Stomach (tissue), 9 donors: Measurements from ENCODE around the gene FAM222A. TPM values are rescaled to one million over a fixed set of nuclear protein-coding genes. Genes with fewer than 3 reads are reported as not detected.

Experiments used
- DNase-seq, 2 donors: peaks; one replicate each; pipeline versions ENCODE4 v3.0.0 to v3.0.0-alpha.2; 2013 to 2019
- H3K27ac ChIP-seq, 5 donors: fragments of 200-600 bp in 4 of 5; sonication (generic) in 4 of 5; one replicate each; pipeline ENCODE4 v1.5.1; 2013 to 2019; ENCODE audit warnings: mild to moderate bottlenecking in 1 of 5, moderate library complexity in 1 of 5
- H3K27me3 ChIP-seq, 3 donors: fragments of 200-600 bp; sonication (generic); one replicate each; pipeline ENCODE4 v1.5.1; 2017 to 2019; ENCODE audit warnings: mixed run types in 1 of 3
- H3K36me3 ChIP-seq, 4 donors: fragments of 200-600 bp; sonication (generic); 1 replicate in 3 of 4; 2 replicates in 1 of 4; pipeline ENCODE4 v1.5.1; 2016 to 2019
- H3K4me1 ChIP-seq, 4 donors: fragments of 200-600 bp; sonication (generic); one replicate each; pipeline ENCODE4 v1.5.1; 2016 to 2019
- H3K4me3 ChIP-seq, 4 donors: fragments of 200-600 bp; sonication (generic) in 3 of 4; one replicate each; pipeline ENCODE4 v1.5.1; 2016 to 2019; ENCODE audit warnings: mild to moderate bottlenecking in 1 of 4
- H3K9me3 ChIP-seq, 4 donors: fragments of 200-600 bp; sonication (generic); one replicate each; pipeline ENCODE4 v1.5.1; 2016 to 2019
- CTCF ChIP-seq, 7 experiments: fragments of 450-650 bp in 4 of 7; fragments of 200-600 bp in 3 of 7; sonication (generic) in 3 of 7; IDR thresholded peaks; one replicate each; pipeline ENCODE4 v1.5.1; 2016 to 2019; ENCODE audit warnings: antibody characterized with exemption in 7 of 7, control low read depth in 2 of 7, mild to moderate bottlenecking in 1 of 7
- EP300 ChIP-seq: sonication (generic); formaldehyde crosslinking; IDR thresholded peaks from one replicate; pipeline ENCODE4 v1.6.1; 2017; ENCODE audit warnings: antibody characterized with exemption
- POLR2A ChIP-seq, 4 donors: fragments of 450-650 bp; IDR thresholded peaks; one replicate each; pipeline ENCODE4 v1.6.1; 2016; ENCODE audit warnings: antibody characterized with exemption in 4 of 4, control low read depth in 2 of 4, mild to moderate bottlenecking in 1 of 4, moderate library complexity in 1 of 4
- POLR2AphosphoS5 ChIP-seq, 3 donors: sonication (generic); formaldehyde crosslinking; IDR thresholded peaks; one replicate each; pipeline ENCODE4 v1.6.1; 2016; ENCODE audit warnings: antibody characterized with exemption in 3 of 3
- WGBS, 5 donors: extraction: QIAGEN DNeasy Blood & Tissue Kit in 3 of 5; methylation state at CpG; one replicate each; pipeline versions ENCODE4 v1.1.5 to v1.1.7; 2013 to 2018; 5-methylcytosine and 5-hydroxymethylcytosine counted together
- intact Hi-C: fragments of 100-400 bp; cut with DNase I; formaldehyde crosslinking; loops from one replicate; pipeline ENCODE4 v1.15.1; 2023; ENCODE audit warnings: low total_unique reads
- polyA plus RNA-seq, 3 donors: library from polyadenylated mRNA; stranded (reverse); fragments of 200-250 nt; gene quantifications; one replicate each; pipeline ENCODE4 v1.2.3, GENCODE V29; 2013
- total RNA-seq, 5 donors: library from RNA; depleted of rRNA; stranded (reverse); fragments of >200 nt; gene quantifications; one replicate each; pipeline versions ENCODE4 v1.1.0 to v1.2.3, GENCODE V29; 2014 to 2016
- donor health status: healthy with polysubstance abuse.
- donor health status: Bipolar disorder and iron deficiency.
- donor health status: healthy.

Gene FAM222A
- total and polyA plus RNA-seq, 8 donors: 1.7 to 19.7 (median 4.5) TPM

GRCh38 chr12:109800536-109800935, 86.9 kb downstream of the FAM222A start:
- Histone ChIP-seq H3K36me3 (no peaks in the 10 kb centered on the region), H3K9me3 (no peaks in the 10 kb centered on the region), H3K4me3 (no peak overlapping the region), H3K27ac (no peak overlapping the region), H3K27me3 (peaks cover 0 to 9% (median 0%) of the 10 kb centered on the region in 3 donors), H3K4me1 (peaks cover 0 to 3% (median 0%) of the 10 kb centered on the region in 4 donors)
- 87 to 98% (median 93%) methylated on average over 12 to 13 of the region's 13 CpGs for WGBS, 5 donors
- intact Hi-C loops: loop anchor here (10.0 kb wide), 1 partner anchor 84 kb away; the partner anchor contains the start of gene GLTP
- DNase-seq: no peak
- TF ChIP-seq EP300 (no peak), POLR2AphosphoS5 (IDR thresholded peaks at IDR 0.05) (no peak), POLR2A (IDR thresholded peaks at IDR 0.05) (no peak), CTCF (IDR thresholded peaks at IDR 0.05) (no peak)

GRCh38 chr12:109802828-109803227, 89.2 kb downstream of the FAM222A start:
- Histone ChIP-seq H3K36me3 (no peaks in the 10 kb centered on the region), H3K4me3 (no peak overlapping the region), H3K9me3 (no peaks in the 10 kb centered on the region), H3K27ac (no peak overlapping the region), H3K27me3 (peaks cover 0 to 3% (median 0%) of the 10 kb centered on the region in 3 donors), H3K4me1 (peaks cover 0 to 5% (median 0%) of the 10 kb centered on the region in 4 donors)
- 93 to 96% (median 95%) methylated on average over 12 to 15 of the region's 15 CpGs for WGBS, 5 donors
- DNase-seq: no peak
- intact Hi-C loops: loop anchor here (10.0 kb wide), 1 partner anchor 82 kb away; the partner anchor contains the start of gene GLTP
- TF ChIP-seq EP300 (no peak), POLR2AphosphoS5 (IDR thresholded peaks at IDR 0.05) (no peak), POLR2A (IDR thresholded peaks at IDR 0.05) (no peak), CTCF (IDR thresholded peaks at IDR 0.05) (no peak)

DNA sequence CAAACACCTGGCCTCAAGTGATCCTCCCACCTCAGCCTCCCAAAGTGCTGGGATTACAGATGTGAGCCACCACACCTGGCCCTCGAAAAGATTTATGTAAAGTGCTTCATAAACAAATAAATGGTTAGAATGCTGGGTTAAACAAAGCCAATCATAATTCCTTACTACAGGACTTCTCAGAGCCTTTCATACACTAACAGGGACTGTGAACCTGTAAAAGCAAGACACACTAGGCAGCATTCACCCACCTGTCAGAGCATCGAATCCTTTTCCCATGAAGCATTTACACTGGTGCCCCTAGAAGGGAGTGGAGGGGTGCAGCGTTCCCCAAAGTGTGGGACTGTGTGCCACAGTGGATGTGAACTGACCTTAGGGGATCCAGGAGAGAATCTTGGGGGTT, 90.1 kb downstream of the FAM222A start:
- 86 to 92% (median 87%) methylated on average over 3 of the region's 3 CpGs for WGBS, 5 donors
- intact Hi-C loops: loop anchor here (10.0 kb wide), 1 partner anchor 81 kb away; the partner anchor contains the start of gene GLTP
- peaks cover 0 to 5% (median 0%) of the 10 kb centered on the region in 4 donors for H3K4me1 ChIP-seq
- no peaks in the 10 kb centered on the region for H3K9me3 ChIP-seq
- H3K27me3 ChIP-seq: no peaks in the 10 kb centered on the region
- TF ChIP-seq EP300 (no peak), POLR2A (IDR thresholded peaks at IDR 0.05) (no peak), POLR2AphosphoS5 (IDR thresholded peaks at IDR 0.05) (no peak), CTCF (IDR thresholded peaks at IDR 0.05) (no peak)
- no peak for DNase-seq
- H3K36me3 ChIP-seq: no peaks in the 10 kb centered on the region
- no peak overlapping the region for H3K27ac ChIP-seq
- no peak overlapping the region for H3K4me3 ChIP-seq

- peaks cover 0 to 5% (median 0%) of the 10 kb centered on the region in 4 donors for H3K4me1 ChIP-seq
- H3K27me3 ChIP-seq: no peaks in the 10 kb centered on the region
- WGBS, 5 donors: 30 to 43% (median 39%) methylated on average over 10 to 12 of the region's 12 CpGs
- H3K4me3 ChIP-seq: no peak overlapping the region
- no peaks in the 10 kb centered on the region for H3K9me3 ChIP-seq
- H3K36me3 ChIP-seq: no peaks in the 10 kb centered on the region
- peak; percentile 72 to 75 for DNase-seq
- TF ChIP-seq POLR2AphosphoS5 (IDR thresholded peaks at IDR 0.05) (no peak), CTCF (IDR thresholded peaks at IDR 0.05) (peak in 5 of 7 experiments; percentile 83 to 99 (median 97))
- intact Hi-C loops: loop anchor here (5.0 to 10.0 kb wide), 2 partner anchors 37 to 80 kb away; partner anchors contain the start of gene GLTP
- no peak overlapping the region for H3K27ac ChIP-seq
Observed at GRCh38 chr12:109804820-109805761, 91.5 kb downstream of the FAM222A start.
